HG03354 (cell line): ENCODE results near the gene P2RY6.
"Not testable (repeated sequence)": the region's sequence is repeated elsewhere in the genome, so short reads cannot be mapped to it uniquely, and the experiment has no call there.

Experiments
- ATAC-seq: cut with Tn5 transposase; IDR thresholded peaks from one replicate; pipeline ENCODE4 v1.9.1; 2021; ENCODE audit warnings: mild to moderate bottlenecking; ENCODE audit not compliant: unreplicated experiment, poor library complexity, severe bottlenecking

Gene P2RY6

GRCh38 chr11:73258104-73259035, 13.8 kb upstream of the P2RY6 start:
- no peak for ATAC-seq

- no peak for ATAC-seq
Measured at GRCh38 chr11:73259406-73260126, 12.6 kb upstream of the P2RY6 start.

GRCh38 chr11:73260127-73260457, 12.0 kb upstream of the P2RY6 start:
- ATAC-seq = no peak

GRCh38 chr11:73262851-73263495, 9.2 kb upstream of the P2RY6 start:
- no peak for ATAC-seq

GRCh38 chr11:73263640-73264039, 8.5 kb upstream of the P2RY6 start:
- ATAC-seq = no peak

GRCh38 chr11:73265278-73265810, 6.8 kb upstream of the P2RY6 start:
- ATAC-seq = no peak

- ATAC-seq = no peak
Measured at GRCh38 chr11:73265853-73266645, 6.1 kb upstream of the P2RY6 start.

- no peak for ATAC-seq
Measured at GRCh38 chr11:73266646-73267020, 5.5 kb upstream of the P2RY6 start.

- ATAC-seq = no peak
Measured at GRCh38 chr11:73267122-73267846, 4.9 kb upstream of the P2RY6 start.

GRCh38 chr11:73267906-73268540, 4.1 kb upstream of the P2RY6 start:
- no peak for ATAC-seq

GRCh38 chr11:73268671-73269271, 3.4 kb upstream of the P2RY6 start:
- ATAC-seq = no peak

- ATAC-seq = no peak
Measured at GRCh38 chr11:73269459-73270015, 2.6 kb upstream of the P2RY6 start.

- no peak for ATAC-seq
Measured at GRCh38 chr11:73270016-73270854, 1.9 kb upstream of the P2RY6 start.

- ATAC-seq = no peak
Measured at GRCh38 chr11:73270855-73271477, 1.2 kb upstream of the P2RY6 start.

GRCh38 chr11:73271478-73271865, 666 bp upstream of the P2RY6 start:
- ATAC-seq = not testable (repeated sequence)

GRCh38 chr11:73272680-73273038, 521 bp downstream of the P2RY6 start:
- ATAC-seq = no peak
